ENCODE results near the gene L3HYPDH.

Gene L3HYPDH

GRCh38 chr14:59507063-59507751 is 23.0 kb upstream of the L3HYPDH start:
- Histone ChIP-seq H3K27me3 (replicated peaks; ENCODE audit: control insufficient read depth, insufficient read depth, low read length) (no peaks in the 10 kb centered on the region), H3K4me3 (replicated peaks; ENCODE audit: low read depth, low read length) (no peak overlapping the region), H3K36me3 (ENCODE audit: control insufficient read depth, insufficient read depth, low read length) (no peaks in the 10 kb centered on the region; the same call in 1 of the 2 replicates)
- peak; percentile 92 for TF ChIP-seq CTCF (IDR thresholded peaks at IDR 0.05; ENCODE audit: insufficient read depth, low read length, poor library complexity, severe bottlenecking)
- no peak for DNase-seq (ENCODE audit: extremely low read depth, insufficient read length)

- no peak overlapping the region for H3K4me3 ChIP-seq (replicated peaks; ENCODE audit: low read depth, low read length)
- no peak for TF ChIP-seq CTCF (IDR thresholded peaks at IDR 0.05; ENCODE audit: insufficient read depth, low read length, poor library complexity, severe bottlenecking)
Measured at GRCh38 chr14:59503256-59503655, 19.0 kb upstream of the L3HYPDH start.

GRCh38 chr14:59500732-59501131 is 16.5 kb upstream of the L3HYPDH start:
- H3K27me3 ChIP-seq (replicated peaks; ENCODE audit: control insufficient read depth, insufficient read depth, low read length): no peaks in the 10 kb centered on the region
- no peak for DNase-seq (ENCODE audit: extremely low read depth, insufficient read length)
- H3K36me3 ChIP-seq (ENCODE audit: control insufficient read depth, insufficient read depth, low read length): peaks cover 2% of the 10 kb centered on the region
- H3K4me3 ChIP-seq (replicated peaks; ENCODE audit: low read depth, low read length): no peak overlapping the region
- TF ChIP-seq CTCF (IDR thresholded peaks at IDR 0.05; ENCODE audit: insufficient read depth, low read length, poor library complexity, severe bottlenecking): no peak

More at GRCh38 chr14:59503256-59503655, 19.0 kb upstream of the L3HYPDH start:
- no peak for DNase-seq (ENCODE audit: extremely low read depth, insufficient read length)
- no peaks in the 10 kb centered on the region for H3K27me3 ChIP-seq (replicated peaks; ENCODE audit: control insufficient read depth, insufficient read depth, low read length)
- no peaks in the 10 kb centered on the region; the same call in 1 of the 2 replicates for H3K36me3 ChIP-seq (ENCODE audit: control insufficient read depth, insufficient read depth, low read length)

DNA sequence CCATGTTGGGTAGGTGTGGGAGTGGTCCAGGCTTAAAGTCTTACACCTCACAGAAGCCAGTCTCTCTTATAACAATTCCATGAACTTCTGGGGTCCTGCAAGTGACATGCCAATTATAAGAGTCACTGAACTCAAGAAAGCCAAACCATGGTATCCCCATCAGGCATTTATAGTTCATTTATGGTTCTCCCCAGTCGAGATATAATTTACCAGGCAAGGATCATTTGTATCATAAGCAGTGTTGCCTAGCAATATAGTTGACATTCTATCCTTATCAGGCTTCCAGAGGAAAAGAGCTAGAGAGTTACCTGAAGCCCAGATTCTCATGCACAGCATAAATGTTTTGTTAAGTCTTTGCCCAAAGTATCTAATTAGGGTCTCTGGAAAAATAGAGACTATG is 8.2 kb upstream of the L3HYPDH start:
- H3K4me3 ChIP-seq (replicated peaks; ENCODE audit: low read depth, low read length): no peak overlapping the region
- no peak for TF ChIP-seq CTCF (IDR thresholded peaks at IDR 0.05; ENCODE audit: insufficient read depth, low read length, poor library complexity, severe bottlenecking)
- no peaks in the 10 kb centered on the region for H3K27me3 ChIP-seq (replicated peaks; ENCODE audit: control insufficient read depth, insufficient read depth, low read length)
- no peak for DNase-seq (ENCODE audit: extremely low read depth, insufficient read length)
- H3K36me3 ChIP-seq (ENCODE audit: control insufficient read depth, insufficient read depth, low read length): peaks cover 7% of the 10 kb centered on the region

GRCh38 chr14:59490756-59491155 is 6.5 kb upstream of the L3HYPDH start:
- DNase-seq (ENCODE audit: extremely low read depth, insufficient read length): no peak
- TF ChIP-seq CTCF (IDR thresholded peaks at IDR 0.05; ENCODE audit: insufficient read depth, low read length, poor library complexity, severe bottlenecking): no peak
- no peaks in the 10 kb centered on the region for H3K27me3 ChIP-seq (replicated peaks; ENCODE audit: control insufficient read depth, insufficient read depth, low read length)
- peaks cover 5% of the 10 kb centered on the region for H3K36me3 ChIP-seq (ENCODE audit: control insufficient read depth, insufficient read depth, low read length)
- no peak overlapping the region for H3K4me3 ChIP-seq (replicated peaks; ENCODE audit: low read depth, low read length)
